GM21723 (cell line): ENCODE measurements around the gene CHST11.
A peak's percentile ranks its signal among the peaks of the same experiment; 100 is the strongest.

Experiments used
- ATAC-seq: cut with Tn5 transposase; IDR thresholded peaks from one replicate; pipeline ENCODE4 v1.9.1; 2021; ENCODE audit warnings: mild to moderate bottlenecking, moderate library complexity; ENCODE audit not compliant: unreplicated experiment

The CHST11 gene

DNA sequence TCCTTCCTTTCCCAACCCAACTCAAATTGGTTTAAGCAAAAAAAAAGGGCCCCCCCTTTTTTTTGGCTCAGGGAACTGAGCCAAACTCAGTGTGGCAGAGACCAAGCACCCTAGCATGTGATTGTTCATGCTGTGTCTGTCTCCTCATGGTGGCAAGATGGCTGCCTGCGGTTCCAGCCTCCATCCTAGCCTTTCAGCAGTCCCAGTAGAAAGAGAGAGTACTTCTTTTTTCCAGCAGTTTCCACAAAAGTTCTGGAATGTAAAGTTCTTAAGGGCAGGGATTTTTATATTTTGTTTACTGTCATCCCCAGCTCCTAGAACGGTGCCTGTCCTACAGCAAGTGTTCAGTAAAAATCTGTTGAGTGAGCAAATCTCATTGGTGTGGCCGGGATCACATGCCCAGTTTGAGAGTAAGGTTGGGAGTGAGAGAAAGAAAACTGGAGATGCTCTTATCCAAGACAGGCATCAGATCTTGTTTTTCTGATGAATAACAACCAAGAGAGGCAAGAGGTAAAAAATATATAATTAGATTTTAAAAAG lies 22.4 kb downstream of the CHST11 start:
- no peak for ATAC-seq

DNA sequence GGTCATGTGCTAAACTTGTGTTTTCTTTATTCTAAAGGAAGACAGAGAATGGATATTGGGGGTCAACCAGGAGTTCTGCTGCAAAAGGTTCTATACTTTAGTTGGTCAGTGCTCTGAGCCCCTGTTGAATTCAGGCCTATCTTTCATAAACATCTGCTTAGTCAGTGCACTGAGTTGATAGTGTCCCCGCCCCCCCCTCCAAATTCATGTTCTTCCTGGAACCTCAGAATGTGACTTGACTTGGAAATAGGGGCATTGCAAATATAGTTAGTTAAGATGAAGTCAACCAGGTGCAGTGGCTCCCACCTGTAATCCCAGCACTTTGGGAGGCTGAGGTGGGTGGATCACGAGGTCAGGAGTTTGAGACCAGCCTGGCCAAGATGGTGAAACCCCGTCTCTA lies 23.3 kb downstream of the CHST11 start:
- ATAC-seq: no peak

DNA sequence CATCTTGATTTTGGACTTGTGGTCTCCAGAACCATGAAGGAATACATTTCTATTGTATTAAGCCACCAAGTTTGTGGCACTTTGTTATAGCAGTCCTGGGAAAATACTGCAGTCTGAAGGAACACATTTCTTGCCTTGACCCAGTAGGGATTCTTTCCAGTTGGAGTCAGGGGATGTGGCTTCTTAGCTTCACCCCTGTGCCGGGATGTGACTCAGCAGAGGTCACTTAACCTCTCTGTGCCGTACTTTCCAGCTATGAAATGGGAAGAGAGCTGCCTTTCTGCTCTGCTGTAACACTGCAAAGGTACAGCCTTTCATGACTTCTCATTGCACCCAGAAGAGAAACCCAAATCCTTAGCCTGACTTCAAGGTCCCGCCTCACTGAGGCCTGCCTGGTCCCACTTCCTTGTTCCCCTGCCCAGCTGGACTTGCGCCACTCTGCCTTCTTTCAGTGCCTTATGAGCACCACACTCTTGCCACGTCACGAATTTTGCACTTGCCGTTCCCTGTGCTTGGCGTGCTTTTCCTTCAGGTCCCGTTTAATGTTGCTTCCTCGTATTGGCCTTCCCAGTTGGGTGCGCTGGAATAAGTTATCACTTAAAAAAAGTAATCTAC lies 24.2 kb downstream of the CHST11 start:
- no peak for ATAC-seq

DNA sequence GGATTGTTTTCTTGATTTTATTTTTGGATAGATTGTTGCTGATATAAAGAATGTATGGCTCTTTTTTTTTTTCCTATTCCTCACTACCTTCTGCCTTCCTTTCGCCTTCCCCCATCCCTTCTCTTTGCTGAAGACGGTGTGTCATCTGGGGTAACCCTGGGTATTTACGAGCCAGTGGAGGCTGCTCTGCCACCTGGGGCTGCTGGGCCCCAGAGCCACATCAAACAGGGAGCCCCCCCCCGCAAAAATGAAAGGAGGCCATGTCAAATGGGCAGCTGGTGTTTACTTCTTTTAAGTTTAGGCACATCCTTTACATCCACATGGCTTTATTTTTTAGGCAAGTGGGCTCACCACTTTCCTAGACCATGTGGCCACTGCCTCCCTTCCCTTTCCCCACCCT lies 25.4 kb downstream of the CHST11 start:
- ATAC-seq: no peak

DNA sequence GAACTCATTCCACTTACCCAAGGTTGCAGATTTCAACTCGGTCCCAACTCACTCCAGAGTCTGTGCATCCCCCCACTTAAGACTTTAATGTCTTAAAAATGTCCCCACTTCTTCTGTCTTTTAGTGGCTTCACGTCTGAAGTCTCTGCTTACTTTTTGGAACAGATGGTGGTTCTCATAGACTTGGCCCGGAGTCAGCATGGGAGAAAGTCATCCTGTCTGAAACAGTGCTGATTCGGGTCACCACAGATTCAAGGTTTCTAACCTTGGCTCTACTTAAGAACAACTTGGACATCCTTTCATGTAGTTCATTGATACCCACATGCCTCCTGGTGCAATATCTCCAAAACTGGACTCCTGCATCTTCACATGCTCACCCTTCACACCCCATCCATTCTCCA lies 26.0 kb downstream of the CHST11 start:
- no peak for ATAC-seq

DNA sequence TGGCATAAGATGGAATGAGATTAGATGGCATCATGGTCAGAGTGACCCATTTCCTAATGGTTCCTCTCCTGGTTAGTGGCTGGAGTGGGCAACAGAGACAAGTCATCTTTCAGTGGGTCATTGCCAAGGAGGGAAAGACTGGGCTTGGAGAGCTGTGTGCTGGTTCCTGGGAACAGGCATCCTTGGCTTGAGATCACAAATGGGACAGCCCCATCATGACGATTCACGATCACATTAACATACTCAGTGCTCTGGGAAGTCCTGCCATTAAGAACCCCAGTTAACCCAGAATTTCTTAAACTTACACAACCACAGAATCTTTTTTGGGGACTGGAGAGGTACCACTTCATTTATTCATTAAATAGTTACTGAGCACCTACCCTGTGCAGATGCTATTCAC lies 27.3 kb downstream of the CHST11 start:
- ATAC-seq: no peak

DNA sequence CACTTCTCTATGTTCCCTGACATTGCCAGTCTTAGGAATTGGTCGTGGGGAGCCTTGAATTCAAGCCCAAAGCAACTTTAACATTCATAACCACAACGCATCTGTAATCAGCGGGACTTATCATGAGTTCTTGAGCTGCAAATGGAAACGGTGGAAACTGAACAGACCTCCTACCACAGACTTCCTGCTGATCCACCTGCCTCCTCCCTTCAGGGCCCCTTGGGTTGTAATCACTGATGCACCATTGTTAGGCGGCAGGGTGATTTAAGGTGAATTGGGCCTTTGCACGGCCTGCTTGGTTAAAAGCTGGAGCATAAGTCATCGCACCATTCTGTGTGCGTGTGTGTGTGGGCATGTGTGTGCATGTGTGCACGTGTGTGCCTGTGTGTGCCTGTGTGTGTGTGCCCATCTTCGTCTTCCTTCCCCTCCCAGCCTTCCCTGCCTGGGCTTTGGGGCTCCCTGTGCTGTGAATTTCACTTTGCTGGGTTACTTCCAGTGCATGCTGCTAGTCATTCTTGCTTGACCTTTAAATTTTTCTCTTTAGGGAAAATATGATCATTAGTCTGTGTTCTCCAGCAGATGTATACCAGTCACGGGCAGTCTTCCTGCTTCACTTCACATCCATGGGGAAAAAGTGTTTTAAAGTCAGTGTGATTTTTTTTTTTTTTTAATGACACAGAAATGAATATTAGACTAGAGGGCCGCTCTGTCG lies 29.1 kb downstream of the CHST11 start:
- no peak for ATAC-seq

DNA sequence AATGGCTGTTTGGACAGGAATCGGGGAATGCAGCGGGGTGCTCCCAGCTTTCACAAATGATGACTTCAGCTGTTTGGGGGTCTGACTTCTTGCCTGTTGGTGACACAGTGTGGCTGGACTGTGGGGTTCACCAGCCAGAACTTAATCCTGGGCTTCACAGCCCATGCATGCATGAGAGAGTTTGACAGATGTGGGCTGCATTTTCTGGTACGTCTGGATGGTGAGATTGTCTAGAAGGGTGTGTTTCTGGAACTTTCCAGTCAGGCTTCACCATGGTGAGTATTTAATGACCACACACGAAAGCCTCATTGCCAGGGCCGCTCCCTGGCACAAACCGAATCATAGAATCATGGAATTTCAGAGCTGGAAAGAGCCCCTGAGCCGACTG lies 29.6 kb downstream of the CHST11 start:
- no peak for ATAC-seq

DNA sequence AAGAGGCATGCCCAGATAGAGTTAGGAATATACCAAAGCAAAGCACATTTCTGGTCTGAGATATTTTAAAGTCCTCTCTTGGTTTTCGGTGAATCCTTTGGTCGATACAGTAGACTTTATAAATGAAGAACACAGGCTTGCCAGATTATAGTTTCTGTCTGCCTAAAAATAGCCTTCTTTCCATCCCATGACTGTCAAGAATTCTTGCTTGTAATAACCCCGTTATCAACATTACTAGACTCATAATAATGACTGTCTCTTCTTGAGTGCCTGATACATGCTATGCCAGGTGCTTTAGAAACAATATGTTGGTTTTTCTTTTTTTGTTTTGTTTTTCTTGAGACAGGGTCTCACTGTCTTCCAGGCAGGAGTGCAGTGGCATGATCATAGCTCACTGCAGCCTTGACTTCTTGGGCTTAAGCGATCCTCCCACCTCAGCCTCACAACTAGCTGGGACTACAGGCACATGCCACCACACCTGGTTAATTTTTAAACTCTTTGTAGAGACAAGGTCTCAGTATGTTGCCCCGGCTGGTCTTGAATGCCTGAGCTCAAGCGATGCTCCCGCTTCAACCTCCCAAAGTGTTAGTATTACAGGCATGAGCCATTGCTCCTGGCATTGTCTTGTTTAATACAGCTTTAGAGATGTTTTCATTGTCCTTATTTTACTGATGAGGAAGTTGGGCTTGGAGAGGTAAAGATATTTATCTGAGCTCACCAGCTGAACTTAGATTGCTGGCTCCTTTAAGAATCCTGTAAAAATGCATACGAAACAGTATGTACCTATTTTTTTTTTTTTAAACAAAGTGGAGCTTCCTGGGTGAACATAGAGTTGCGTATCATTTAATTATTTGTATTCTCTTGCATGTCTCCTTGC lies 30.4 kb downstream of the CHST11 start:
- peak; percentile 40 for ATAC-seq

DNA sequence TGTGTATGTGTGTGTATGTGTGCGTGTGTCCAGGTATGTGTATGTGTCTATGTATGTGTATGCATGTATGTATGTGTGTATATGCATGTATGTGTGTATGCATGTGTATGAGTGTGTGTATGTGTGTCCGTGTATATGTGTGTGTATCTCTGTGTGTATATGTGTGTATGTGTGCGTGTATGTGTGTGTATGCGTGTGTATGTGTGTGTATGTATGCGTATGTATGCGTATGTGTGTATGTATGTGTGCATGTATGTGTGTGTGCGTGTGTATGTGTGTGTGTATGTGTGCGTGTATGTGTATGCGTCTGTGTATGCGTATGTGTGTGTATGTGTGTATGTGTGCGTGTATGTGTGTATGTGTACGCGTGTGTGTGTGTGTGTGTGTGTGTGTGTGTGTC lies 31.6 kb downstream of the CHST11 start:
- no peak for ATAC-seq

DNA sequence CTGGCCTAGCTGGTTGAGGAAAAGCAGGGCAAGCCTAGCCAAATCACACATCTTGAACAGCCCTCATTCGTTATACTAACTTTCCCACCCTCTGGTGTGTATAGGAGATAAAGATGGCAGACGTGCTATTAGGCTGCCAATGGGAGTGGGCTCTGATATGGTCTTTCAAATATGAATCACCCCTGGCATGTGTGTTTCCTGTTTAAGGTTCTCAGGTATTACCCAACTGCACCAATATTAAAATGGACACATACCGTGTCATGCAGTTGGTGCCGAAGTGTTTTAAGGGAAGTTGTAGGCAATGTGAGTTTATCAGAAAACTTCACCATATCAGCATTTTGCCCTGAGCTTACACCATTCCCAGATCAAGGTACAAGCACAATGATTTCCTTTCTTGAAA lies 33.4 kb downstream of the CHST11 start:
- ATAC-seq: no peak

DNA sequence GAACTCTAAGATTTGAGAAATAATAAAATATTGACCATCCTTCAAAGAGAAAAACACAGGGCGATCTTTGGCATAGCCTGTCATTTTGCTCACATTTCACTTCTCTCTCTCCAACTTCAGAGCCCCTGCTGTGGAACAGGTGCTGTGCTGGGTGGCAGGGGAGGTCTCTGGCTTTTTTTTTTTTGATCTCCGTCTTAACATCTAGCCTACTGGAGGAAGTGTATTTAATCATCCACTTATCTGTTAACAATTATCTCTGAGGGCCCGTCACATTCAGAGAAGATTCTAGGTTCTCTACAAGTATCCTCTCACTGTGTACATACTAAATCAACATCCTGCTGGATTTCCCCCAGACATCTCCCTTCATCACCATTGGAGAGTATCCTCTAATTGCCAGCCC lies 34.1 kb downstream of the CHST11 start:
- ATAC-seq: no peak

DNA sequence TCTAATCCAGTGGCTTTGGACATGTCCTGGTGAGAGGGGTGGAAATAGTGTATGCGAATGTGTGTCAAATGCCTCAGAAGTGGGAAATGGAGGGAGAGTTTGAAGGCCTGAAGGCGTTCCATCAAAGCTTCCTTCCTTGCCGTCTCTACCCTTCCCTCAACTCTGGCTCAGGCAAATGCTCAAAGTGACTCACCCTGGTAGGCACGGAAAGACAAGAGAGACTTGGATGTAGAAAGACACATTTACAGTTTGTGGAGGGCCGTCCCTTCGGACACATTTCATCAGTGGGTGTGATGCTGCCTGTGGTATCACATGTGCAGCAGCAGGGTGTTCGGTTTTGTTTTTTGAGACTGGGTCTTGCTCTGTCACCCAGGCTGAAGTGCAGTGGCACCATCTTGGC lies 36.7 kb downstream of the CHST11 start:
- ATAC-seq: no peak

DNA sequence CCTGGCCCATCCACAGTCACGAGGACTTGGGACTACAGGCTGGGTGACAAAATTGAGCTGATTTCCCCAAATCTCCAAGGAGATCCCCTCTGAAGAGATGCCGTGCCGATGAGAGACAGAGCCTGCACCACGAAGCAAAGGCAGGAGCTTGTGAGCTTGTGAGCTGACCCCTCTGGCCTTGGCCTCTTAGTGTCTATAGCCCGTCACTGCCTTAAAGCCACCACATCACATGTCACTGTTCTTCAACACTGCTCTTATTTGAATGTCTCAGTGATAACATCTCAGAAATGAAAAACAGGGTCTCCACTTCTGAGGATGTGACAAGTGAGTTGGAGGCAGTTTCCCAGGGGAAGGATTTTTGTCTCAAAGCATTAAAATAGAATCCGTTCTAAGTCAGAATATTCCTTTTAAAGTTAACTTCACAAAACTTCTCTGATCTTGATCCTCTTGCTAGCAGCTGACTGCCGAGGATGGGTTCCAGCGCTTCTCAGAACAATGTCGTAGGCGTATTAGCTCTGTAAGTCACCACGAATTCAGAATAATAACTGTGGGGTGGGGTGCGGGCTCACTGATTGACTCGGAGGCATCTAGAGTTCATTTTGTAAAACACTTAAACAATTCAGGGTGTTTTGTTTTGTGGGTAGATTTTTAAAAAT lies 37.5 kb downstream of the CHST11 start:
- ATAC-seq: no peak

DNA sequence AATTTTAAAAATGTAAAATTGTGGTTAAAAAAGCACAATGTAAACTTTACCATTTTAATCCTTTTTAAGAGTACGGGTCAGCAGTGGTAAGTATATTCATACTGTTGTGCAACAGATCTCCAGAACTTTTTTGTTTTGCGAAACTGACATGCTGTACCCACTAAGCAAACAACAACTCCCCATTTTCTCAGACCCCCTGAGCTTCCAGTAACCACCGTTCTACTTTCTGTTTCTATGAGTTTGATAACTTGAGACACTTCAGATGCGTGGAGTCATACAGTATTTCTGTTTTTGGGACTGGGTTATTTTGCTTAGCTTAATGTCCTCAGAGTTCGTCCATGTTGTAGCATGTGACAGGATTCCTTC lies 38.0 kb downstream of the CHST11 start:
- ATAC-seq: no peak

DNA sequence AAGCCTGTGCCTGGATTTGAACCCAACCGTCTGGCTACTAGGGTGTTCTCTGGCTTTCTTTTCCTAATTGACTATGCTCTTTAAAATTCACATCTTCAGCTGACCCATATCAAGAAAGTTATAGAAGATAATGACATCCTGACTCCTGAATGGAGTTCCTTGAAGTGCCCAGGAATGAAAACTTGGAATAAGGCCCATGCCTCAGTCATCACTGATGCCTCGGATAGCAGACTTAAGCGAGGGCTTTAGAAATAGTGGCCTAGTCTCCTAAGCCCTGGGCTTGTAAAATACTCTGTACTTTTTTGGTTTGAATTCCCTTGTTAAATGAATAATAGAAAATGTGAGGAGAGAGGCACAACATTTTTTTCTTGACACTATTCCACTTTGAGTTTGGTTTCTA lies 39.0 kb downstream of the CHST11 start:
- no peak for ATAC-seq

DNA sequence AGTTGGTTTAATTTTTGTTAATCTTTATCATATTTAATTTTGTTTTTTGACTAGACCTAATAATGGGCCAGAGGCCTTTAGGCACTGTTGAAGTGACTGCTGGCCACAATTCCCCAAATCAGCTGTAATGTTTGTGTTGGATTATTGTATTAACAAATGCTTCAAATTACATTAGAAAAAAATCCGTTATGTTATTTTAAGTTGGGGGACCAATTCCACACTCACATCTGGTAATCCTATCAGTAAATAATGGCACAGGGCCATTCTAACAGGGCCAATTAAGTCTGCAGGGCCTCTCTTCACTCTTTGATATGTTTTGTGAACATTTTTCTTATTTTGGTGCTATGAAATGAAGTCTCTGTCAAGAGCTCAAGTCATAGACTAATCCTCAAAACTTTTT lies 39.6 kb downstream of the CHST11 start:
- ATAC-seq: no peak

DNA sequence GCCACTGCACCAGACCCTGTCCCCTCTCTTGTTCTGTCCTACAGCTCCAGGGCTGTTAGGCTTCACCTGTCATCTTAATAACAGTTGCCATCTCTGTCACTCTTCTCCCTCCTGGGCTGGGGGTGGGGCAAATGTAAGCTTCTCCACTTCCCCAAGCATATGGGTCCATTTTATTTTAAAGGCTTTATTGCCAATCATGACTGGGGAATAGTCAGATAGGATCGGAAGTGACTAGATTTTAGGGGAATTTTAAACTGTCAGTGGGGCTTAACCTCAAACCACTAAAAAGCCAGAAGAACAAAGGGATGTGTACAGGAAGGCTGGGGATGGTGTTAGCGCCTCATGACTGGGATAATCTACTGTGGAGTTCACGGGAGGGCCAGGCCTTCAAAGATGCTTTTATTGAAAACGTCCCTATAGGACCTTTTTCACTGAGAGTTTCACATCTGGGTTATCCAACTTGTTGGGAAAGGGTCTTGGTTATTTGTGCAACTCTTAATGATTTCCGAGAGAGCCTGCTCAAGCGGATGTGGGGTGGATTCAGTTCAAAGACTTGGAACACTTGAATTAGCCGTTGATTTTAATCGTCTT lies 41.6 kb downstream of the CHST11 start:
- ATAC-seq: no peak

DNA sequence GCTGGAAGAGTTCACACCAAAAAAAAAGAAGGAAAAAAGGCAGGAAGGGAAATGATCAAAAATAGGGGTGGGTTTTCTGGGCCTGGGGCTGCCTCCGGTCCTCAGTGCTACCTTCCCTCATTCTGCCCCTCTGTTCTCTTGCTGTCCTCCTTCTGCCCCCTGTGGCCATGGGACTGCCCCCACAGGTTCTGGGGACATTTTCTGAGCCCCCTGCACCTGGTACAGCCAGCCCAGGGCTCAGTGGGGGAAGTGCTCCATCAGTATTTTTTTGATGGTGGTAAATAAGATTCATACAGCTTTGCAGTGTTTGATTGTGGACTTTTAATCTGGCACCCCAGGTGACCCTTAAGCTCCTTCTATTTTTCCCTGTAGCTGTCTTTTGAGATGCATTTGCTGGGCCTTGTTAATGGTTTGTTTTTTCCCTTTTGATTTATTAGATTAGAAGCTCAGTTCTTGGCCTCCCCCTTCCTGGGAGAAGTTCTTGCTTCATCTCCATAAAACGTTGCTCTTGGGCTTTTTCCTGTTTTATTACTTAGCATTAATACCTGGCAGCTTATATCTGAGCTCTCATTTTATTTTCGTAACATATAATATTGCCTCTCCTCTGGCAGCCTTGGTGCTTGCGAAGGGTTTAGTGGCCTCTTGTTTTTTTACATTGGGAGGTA lies 43.1 kb downstream of the CHST11 start:
- ATAC-seq: no peak

DNA sequence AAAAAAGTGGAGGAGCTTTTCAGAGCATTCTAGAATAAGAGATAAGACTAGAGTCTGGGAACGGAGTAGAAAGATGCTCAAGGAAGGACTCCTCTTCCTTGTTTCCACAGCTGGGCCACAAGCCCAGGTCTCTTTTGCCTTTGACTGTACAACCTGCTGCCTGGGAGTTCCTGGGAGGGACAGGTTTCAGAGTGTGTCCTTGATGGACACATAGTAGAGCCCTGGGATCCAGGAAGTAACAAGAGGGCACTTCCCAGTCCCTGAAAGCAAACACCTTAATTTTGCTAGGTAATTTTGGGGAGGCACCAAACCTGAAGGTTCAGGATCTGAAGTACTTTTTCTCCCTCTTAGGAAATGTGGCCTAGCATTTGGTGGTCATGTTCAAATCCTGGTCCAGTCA lies 44.4 kb downstream of the CHST11 start:
- no peak for ATAC-seq
